Endothelial cell of umbilical vein (primary cell): ENCODE measurements around the gene NXPH1. TPM values are rescaled to one million over a fixed set of nuclear protein-coding genes. Genes with fewer than 3 reads are reported as not detected.

Experiments
- BruUV-seq: library from RNA; stranded (reverse); fragments of 400-500 nt; replicated peaks from 2 replicates; lab custom pipeline; 2021; lab: Mats Ljungman, UMichigan
- CTCF ChIA-PET: fragments of 300-600, 350-600 bp; sonication (Branson Sonifier 250); formaldehyde crosslinking; loops from one replicate; lab custom pipeline; 2021; ENCODE audit warnings: antibody characterized with exemption, inconsistent platforms; lab: Charles Lee
- POLR2A ChIA-PET: fragments of 300-600, 350-600 bp; sonication (Branson Sonifier 250); formaldehyde crosslinking; loops from one replicate; lab custom pipeline; 2021; ENCODE audit warnings: antibody characterized with exemption, inconsistent platforms; lab: Charles Lee
- DNase-seq: peaks from one replicate; pipeline ENCODE4 v3.0.0-alpha.2; 2011; ENCODE audit warnings: low read depth, low spot score
- FAIRE-seq: peaks from 2 replicates; lab custom pipeline; 2011; peaks lifted over from hg19 to GRCh38; lab: Jason Lieb, UNC
- H2AFZ ChIP-seq: 2 replicates; pipeline ENCODE4 v1.6.0; 2012; ENCODE audit warnings: low read depth, low read length, control low read depth, inconsistent platforms
- H3K27ac ChIP-seq: 2 replicates; pipeline ENCODE4 v1.5.1; 2011; ENCODE audit warnings: low read depth, mild to moderate bottlenecking, control low read depth, low read length, moderate library complexity; ENCODE audit not compliant: insufficient read depth
- H3K27me3 ChIP-seq, 2 experiments: 2 replicates each; pipeline versions ENCODE4 v1.6.0 to v1.6.1; 2011; ENCODE audit warnings: low read length in 2 of 2, mixed read lengths in 1 of 2; ENCODE audit not compliant: control insufficient read depth in 2 of 2, insufficient read depth in 2 of 2
- H3K36me3 ChIP-seq, 2 experiments: 2 replicates in 1 of 2; 3 replicates in 1 of 2; pipeline ENCODE4 v1.5.1; 2011; ENCODE audit warnings: low read length in 2 of 2, mild to moderate bottlenecking in 1 of 2, moderate library complexity in 1 of 2; ENCODE audit not compliant: control insufficient read depth in 2 of 2, insufficient read depth in 2 of 2; ENCODE audit errors: extremely low read depth in 1 of 2
- H3K4me1 ChIP-seq: 3 replicates; pipeline ENCODE4 v1.5.1; 2011; ENCODE audit warnings: mild to moderate bottlenecking, low read length; ENCODE audit not compliant: control insufficient read depth, insufficient read depth; ENCODE audit errors: extremely low read depth
- H3K4me2 ChIP-seq: 2 replicates; pipeline ENCODE4 v1.6.1; 2011; ENCODE audit warnings: low read length, control low read depth, mixed read lengths; ENCODE audit not compliant: insufficient read depth
- H3K4me3 ChIP-seq, 3 experiments: fragments of 200-600 bp in 1 of 3; sonication (generic), shearing (Covaris generic) in 1 of 3; replicated peaks in 1 of 3; 2 replicates each; pipeline ENCODE4 v1.5.1; 2011 to 2016; ENCODE audit warnings: control low read depth in 3 of 3, low read length in 3 of 3, mild to moderate bottlenecking in 2 of 3, inconsistent platforms in 1 of 3, low read depth in 1 of 3, moderate library complexity in 1 of 3; ENCODE audit not compliant: insufficient read depth in 1 of 3
- H3K79me2 ChIP-seq: 2 replicates; pipeline ENCODE4 v1.6.0; 2012; ENCODE audit warnings: low read length, inconsistent platforms; ENCODE audit not compliant: control insufficient read depth, insufficient read depth
- H3K9ac ChIP-seq: replicated peaks from 2 replicates; pipeline ENCODE3; 2011; ENCODE audit warnings: low read length, control low read depth; ENCODE audit not compliant: insufficient read depth; ENCODE audit errors: extremely low read depth
- H3K9me1 ChIP-seq: replicated peaks from 3 replicates; pipeline ENCODE4 v1.6.0; 2011; ENCODE audit warnings: mild to moderate bottlenecking, low read length; ENCODE audit not compliant: control insufficient read depth, insufficient read depth; ENCODE audit errors: extremely low read depth
- H3K9me3 ChIP-seq: replicated peaks from 2 replicates; pipeline ENCODE4 v1.5.1; 2012; ENCODE audit warnings: low read length, inconsistent platforms; ENCODE audit not compliant: control insufficient read depth, insufficient read depth
- H4K20me1 ChIP-seq: replicated peaks from 2 replicates; pipeline ENCODE3; 2011; ENCODE audit warnings: mild to moderate bottlenecking, low read length; ENCODE audit not compliant: control insufficient read depth, insufficient read depth; ENCODE audit errors: extremely low read depth
- CTCF ChIP-seq, 2 donors: IDR thresholded peaks; 1 replicate in 1 of 2; 2 replicates in 1 of 2; pipeline ENCODE4 v1.5.1; 2011; ENCODE audit warnings: low read length in 2 of 2, mild to moderate bottlenecking in 2 of 2, moderate library complexity in 2 of 2, control low read depth in 1 of 2, inconsistent platforms in 1 of 2, low read depth in 1 of 2; ENCODE audit not compliant: insufficient read depth in 1 of 2; ENCODE audit errors: extremely low read depth in 1 of 2
- EZH2 ChIP-seq: IDR thresholded peaks from 2 replicates; pipeline ENCODE4 v1.6.1; 2012; ENCODE audit warnings: borderline replicate concordance, low read depth, mild to moderate bottlenecking, moderate library complexity, low read length, inconsistent platforms; ENCODE audit not compliant: severe bottlenecking
- FOS ChIP-seq: IDR thresholded peaks from 2 replicates; pipeline ENCODE4 v1.6.1; 2011; ENCODE audit warnings: mild to moderate bottlenecking, low read length, moderate library complexity, borderline replicate concordance; ENCODE audit not compliant: insufficient read depth
- GATA2 ChIP-seq: IDR thresholded peaks from 2 replicates; pipeline ENCODE4 v1.7.0; 2011; ENCODE audit warnings: low read depth, mild to moderate bottlenecking, moderate library complexity, mixed read lengths, low read length; ENCODE audit not compliant: insufficient read length, insufficient read depth
- JUN ChIP-seq: IDR thresholded peaks from 2 replicates; pipeline ENCODE4 v1.6.1; 2011; ENCODE audit warnings: borderline replicate concordance, low read depth; ENCODE audit not compliant: insufficient read length, insufficient read depth
- MAX ChIP-seq: IDR thresholded peaks from 2 replicates; pipeline ENCODE4 v1.6.1; 2011; ENCODE audit not compliant: insufficient read depth, insufficient read length
- MYC ChIP-seq: IDR thresholded peaks from one replicate; pipeline ENCODE4 v1.6.1; 2011; ENCODE audit warnings: mild to moderate bottlenecking, low read depth, low read length
- POLR2A ChIP-seq: IDR thresholded peaks from 2 replicates; pipeline ENCODE4 v1.6.1; 2012; ENCODE audit warnings: low read depth, mild to moderate bottlenecking, control low read depth, low read length
- POLR2AphosphoS5 ChIP-seq: IDR thresholded peaks from 2 replicates; pipeline ENCODE4 v1.6.1; 2012; ENCODE audit warnings: low read depth, mild to moderate bottlenecking, control low read depth, low read length, moderate library complexity; ENCODE audit not compliant: insufficient read depth
- dilution Hi-C: fragments of 300-500 bp; cut with MboI; formaldehyde crosslinking; loops from one replicate; pipeline ENCODE4 v1.15.0; 2019; ENCODE audit warnings: low sequenced_read_pairs; ENCODE audit not compliant: extremely low pct_ligation_motif_present
- intact Hi-C: fragments of 100-400 bp; cut with micrococcal nuclease; formaldehyde crosslinking; loops from one replicate; pipeline ENCODE4 v1.10.0; 2022
- polyA plus RNA-seq, 4 experiments: library from polyadenylated mRNA; depleted of rRNA in 3 of 4; stranded (reverse) in 3 of 4; unstranded in 1 of 4; fragments of >200 nt; gene quantifications; 2 replicates each; pipeline versions ENCODE4 v1.2.1 to v1.2.3, GENCODE V29; 2011 to 2012; ENCODE audit warnings: missing spikeins in 1 of 4
- total RNA-seq: library from RNA; stranded (reverse); gene quantifications from 2 replicates; pipeline ENCODE4 v1.2.3, GENCODE V29; 2021

Gene NXPH1
- total and polyA plus RNA-seq, 2 donors (not counting 3 experiments of a cell fraction or from before 2014, with no cell fraction given): not detected

- dilution Hi-C loops: no loop called here
- H3K9me1 ChIP-seq: no peaks in the 10 kb centered on the region
- no peak for TF ChIP-seq EZH2
- TF ChIP-seq GATA2: no peak
- TF ChIP-seq CTCF (IDR thresholded peaks at IDR 0.05; ENCODE audit: extremely low read depth in 1 of 2, insufficient read depth in 1 of 2, low read depth in 1 of 2, low read length in 2 of 2): no peak
- TF ChIP-seq FOS: no peak
- no peak for TF ChIP-seq JUN
- no peak for TF ChIP-seq POLR2A
- TF ChIP-seq POLR2AphosphoS5: no peak
- no peak for TF ChIP-seq MYC
- TF ChIP-seq MAX: no peak
- BruUV-seq: no TSS peak
- DNase-seq: no peak
- H3K9me3 ChIP-seq: peaks cover 2% of the 10 kb centered on the region
- H3K9ac ChIP-seq: no peak overlapping the region
- no peak overlapping the region for H3K27ac ChIP-seq
- intact Hi-C loops: no loop called here
- H2AFZ ChIP-seq: no peak overlapping the region
- no peaks in the 10 kb centered on the region for H3K27me3 ChIP-seq
- POLR2A ChIA-PET: no interaction called here
- CTCF ChIA-PET: no interaction called here
- FAIRE-seq: no peak
- no peaks in the 10 kb centered on the region for H3K36me3 ChIP-seq
- H3K79me2 ChIP-seq: no peaks in the 10 kb centered on the region
- H4K20me1 ChIP-seq: no peaks in the 10 kb centered on the region
- no peak overlapping the region for H3K4me3 ChIP-seq
- no peaks in the 10 kb centered on the region for H3K4me1 ChIP-seq
- no peak overlapping the region for H3K4me2 ChIP-seq
Measured at GRCh38 chr7:8491106-8491505, 57.7 kb downstream of the NXPH1 start.
